CD14-positive monocyte (primary cell): ENCODE measurements around the gene JAML. TPM values are rescaled to one million over a fixed set of nuclear protein-coding genes. Genes with fewer than 3 reads are reported as not detected.

Experiments
- DNase-seq, 3 donors: peaks; one replicate each; pipeline ENCODE4 v3.0.0-alpha.2; 2011 to 2022
- H2AFZ ChIP-seq: 2 replicates; pipeline ENCODE4 v1.6.0; 2012; ENCODE audit warnings: mild to moderate bottlenecking, low read depth, low read length, inconsistent platforms; ENCODE audit not compliant: insufficient read depth, poor library complexity, severe bottlenecking
- H3K27ac ChIP-seq, 2 donors: 1 replicate in 1 of 2; 2 replicates in 1 of 2; pipeline ENCODE4 v1.5.1; 2012 to 2013; ENCODE audit warnings: low read length in 2 of 2, control low read depth in 1 of 2, inconsistent platforms in 1 of 2, low read depth in 1 of 2, mild to moderate bottlenecking in 1 of 2
- H3K27me3 ChIP-seq, 2 donors: one replicate each; pipeline versions ENCODE4 v1.6.0 to v1.6.1; 2011 to 2013; ENCODE audit warnings: low read length in 2 of 2; ENCODE audit not compliant: control insufficient read depth in 2 of 2, insufficient read depth in 2 of 2
- H3K36me3 ChIP-seq, 2 donors: replicated peaks in 1 of 2; 1 replicate in 1 of 2; 2 replicates in 1 of 2; pipeline versions ENCODE4 v1.5.1 to v1.6.1; 2012 to 2013; ENCODE audit warnings: low read length in 2 of 2, control low read depth in 1 of 2, inconsistent platforms in 1 of 2, mild to moderate bottlenecking in 1 of 2; ENCODE audit not compliant: insufficient read depth in 2 of 2, control insufficient read depth in 1 of 2
- H3K4me1 ChIP-seq, 2 donors: 1 replicate in 1 of 2; 2 replicates in 1 of 2; pipeline versions ENCODE4 v1.5.1 to v1.6.1; 2012 to 2013; ENCODE audit warnings: low read length in 2 of 2, control low read depth in 1 of 2, inconsistent platforms in 1 of 2, mild to moderate bottlenecking in 1 of 2, moderate library complexity in 1 of 2; ENCODE audit not compliant: insufficient read depth in 2 of 2, control insufficient read depth in 1 of 2
- H3K4me2 ChIP-seq: replicated peaks from 2 replicates; pipeline ENCODE3; 2012; ENCODE audit warnings: low read length, moderate library complexity, mild to moderate bottlenecking; ENCODE audit not compliant: poor library complexity, severe bottlenecking; ENCODE audit errors: extremely low read depth
- H3K4me3 ChIP-seq, 3 experiments: fragments of 200-600 bp in 1 of 3; sonication (generic) in 1 of 3; replicated peaks in 1 of 3; 1 replicate in 2 of 3; 2 replicates in 1 of 3; pipeline ENCODE4 v1.5.1; 2011 to 2013; ENCODE audit warnings: low read length in 3 of 3, mild to moderate bottlenecking in 3 of 3, control low read depth in 2 of 3, low read depth in 2 of 3, inconsistent platforms in 1 of 3, moderate library complexity in 1 of 3
- H3K79me2 ChIP-seq: 2 replicates; pipeline ENCODE4 v1.6.0; 2012; ENCODE audit warnings: mild to moderate bottlenecking, control low read depth, inconsistent platforms, low read length, moderate library complexity; ENCODE audit not compliant: insufficient read depth
- H3K9ac ChIP-seq: 2 replicates; pipeline ENCODE4 v1.6.0; 2017; ENCODE audit warnings: low read length, mild to moderate bottlenecking; ENCODE audit not compliant: insufficient read depth, poor library complexity, severe bottlenecking
- H3K9me3 ChIP-seq, 2 donors: replicated peaks in 1 of 2; 1 replicate in 1 of 2; 2 replicates in 1 of 2; pipeline versions ENCODE4 v1.5.1 to v1.6.1; 2012 to 2013; ENCODE audit warnings: low read length in 2 of 2, control low read depth in 1 of 2; ENCODE audit not compliant: control insufficient read depth in 1 of 2, insufficient read depth in 1 of 2
- H4K20me1 ChIP-seq: 2 replicates; pipeline ENCODE4 v1.6.0; 2012; ENCODE audit warnings: mild to moderate bottlenecking, low read length, control low read depth, moderate library complexity; ENCODE audit not compliant: insufficient read depth
- H3K27ac Mint-ChIP-seq, 7 donors: one replicate each; pipeline ENCODE4 v1.8.0; 2020; ENCODE audit warnings: mild to moderate bottlenecking in 7 of 7, mixed read lengths in 7 of 7, moderate library complexity in 6 of 7, inconsistent platforms in 2 of 7
- H3K27me3 Mint-ChIP-seq, 3 donors: one replicate each; pipeline ENCODE4 v1.8.0; 2021 to 2022; ENCODE audit warnings: low read depth in 3 of 3, mild to moderate bottlenecking in 3 of 3, mixed read lengths in 3 of 3, moderate library complexity in 3 of 3, inconsistent platforms in 1 of 3
- H3K36me3 Mint-ChIP-seq, 2 donors: one replicate each; pipeline ENCODE4 v1.8.0; 2020; ENCODE audit warnings: mixed read lengths in 2 of 2, inconsistent platforms in 1 of 2, mild to moderate bottlenecking in 1 of 2
- H3K4me1 Mint-ChIP-seq: one replicate; pipeline ENCODE4 v1.8.0; 2020; ENCODE audit warnings: mild to moderate bottlenecking, mixed read lengths
- H3K4me3 Mint-ChIP-seq, 2 donors: one replicate each; pipeline ENCODE4 v1.8.0; 2020; ENCODE audit warnings: mild to moderate bottlenecking in 2 of 2, mixed read lengths in 2 of 2, moderate library complexity in 1 of 2
- H3K9me3 Mint-ChIP-seq, 7 donors: one replicate each; pipeline ENCODE4 v1.8.0; 2020 to 2022; ENCODE audit warnings: mixed read lengths in 7 of 7, mild to moderate bottlenecking in 6 of 7, moderate library complexity in 6 of 7, inconsistent platforms in 2 of 7
- CTCF ChIP-seq: fragments of 200-600 bp; IDR thresholded peaks from one replicate; pipeline ENCODE4 v1.8.0; 2022; ENCODE audit warnings: antibody characterized with exemption, mild to moderate bottlenecking
- WGBS: methylation state at CpG from one replicate; pipeline ENCODE4 v1.1.5; 2013; ENCODE audit warnings: missing lambda C conversion rate; ENCODE audit not compliant: insufficient coverage; 5-methylcytosine and 5-hydroxymethylcytosine counted together
- intact Hi-C, 2 donors: fragments of 100-400 bp; cut with micrococcal nuclease; formaldehyde crosslinking; loops; one replicate each; pipeline versions ENCODE4 v1.15.0 to v1.15.1; 2023
- polyA plus RNA-seq, 3 donors: library from polyadenylated mRNA; depleted of rRNA in 1 of 3; unstranded in 2 of 3; stranded (reverse) in 1 of 3; fragments of 300-500 nt in 2 of 3; fragments of >200 nt in 1 of 3; fragmentation: Illumina TruSeq in 2 of 3; gene quantifications; 1 replicate in 2 of 3; 2 replicates in 1 of 3; pipeline ENCODE4 v1.2.3, GENCODE V29; 2012 to 2021

The JAML gene
- polyA plus RNA-seq, 3 donors: 316 to 968 (median 748) TPM

- Histone ChIP-seq H3K27ac (no peak overlapping the region), H3K27me3 (no peaks in the 10 kb centered on the region), H3K4me3 (no peak overlapping the region), H3K36me3 (no peaks in the 10 kb centered on the region), H3K4me1 (peaks cover 15 to 16% of the 10 kb centered on the region in 2 donors), H2AFZ (no peak overlapping the region), H3K9ac (no peak overlapping the region), H4K20me1 (no peaks in the 10 kb centered on the region), H3K9me3 (no peaks in the 10 kb centered on the region), H3K4me2 (no peak overlapping the region), H3K79me2 (no peaks in the 10 kb centered on the region)
- H3K4me1 Mint-ChIP-seq: peaks cover 15% of the 10 kb centered on the region
- no peak for DNase-seq
- no peaks in the 10 kb centered on the region for H3K9me3 Mint-ChIP-seq
- peaks cover 7 to 17% (median 15%) of the 10 kb centered on the region in 3 donors for H3K27me3 Mint-ChIP-seq
- no peaks in the 10 kb centered on the region for H3K36me3 Mint-ChIP-seq
- intact Hi-C loops: no loop called here
- 97% methylated on average over 9 of the region's 9 CpGs for WGBS
- no peak for TF ChIP-seq CTCF
- H3K27ac Mint-ChIP-seq: no peak overlapping the region
- H3K4me3 Mint-ChIP-seq: no peak overlapping the region
Observed at GRCh38 chr11:118170231-118170630, 54.6 kb downstream of the JAML start.

GRCh38 chr11:118169300-118170140, 55.3 kb downstream of the JAML start:
- Histone ChIP-seq H4K20me1 (no peaks in the 10 kb centered on the region), H3K4me1 (peaks cover 8 to 9% of the 10 kb centered on the region in 2 donors), H3K27me3 (no peaks in the 10 kb centered on the region), H3K9ac (no peak overlapping the region), H3K4me3 (no peak overlapping the region), H3K4me2 (no peak overlapping the region), H2AFZ (no peak overlapping the region), H3K9me3 (no peaks in the 10 kb centered on the region), H3K27ac (no peak overlapping the region), H3K79me2 (no peaks in the 10 kb centered on the region), H3K36me3 (no peaks in the 10 kb centered on the region)
- no peak for TF ChIP-seq CTCF
- no peak overlapping the region for H3K4me3 Mint-ChIP-seq
- peaks cover 8% of the 10 kb centered on the region for H3K4me1 Mint-ChIP-seq
- no peaks in the 10 kb centered on the region for H3K36me3 Mint-ChIP-seq
- H3K9me3 Mint-ChIP-seq: no peaks in the 10 kb centered on the region
- peaks cover 7 to 17% (median 14%) of the 10 kb centered on the region in 3 donors for H3K27me3 Mint-ChIP-seq
- WGBS: 90% methylated on average over 4 of the region's 7 CpGs
- intact Hi-C loops: no loop called here
- no peak for DNase-seq
- H3K27ac Mint-ChIP-seq: no peak overlapping the region
